Ovary (tissue), 3 donors: ENCODE measurements around the gene ENOPH1.

Experiments
- EP300 ChIP-seq: sonication (generic); formaldehyde crosslinking; IDR thresholded peaks from one replicate; pipeline ENCODE4 v1.6.1; 2017; ENCODE audit warnings: antibody characterized with exemption
- POLR2A ChIP-seq: fragments of 450-650 bp; IDR thresholded peaks from one replicate; pipeline ENCODE4 v1.6.1; 2017; ENCODE audit warnings: antibody characterized with exemption, mild to moderate bottlenecking, moderate library complexity
- TF ChIP-seq, protein P1 (sequence below), 3 donors: fragments of 450-650 bp in 2 of 3; fragments of 200-600 bp in 1 of 3; IDR thresholded peaks; one replicate each; pipeline versions ENCODE4 v1.5.1 to v1.8.0; 2016 to 2022; ENCODE audit warnings: antibody characterized with exemption in 3 of 3, mild to moderate bottlenecking in 1 of 3
- donor health status: DM: no; HTN: no; CAD: no.

DNA sequence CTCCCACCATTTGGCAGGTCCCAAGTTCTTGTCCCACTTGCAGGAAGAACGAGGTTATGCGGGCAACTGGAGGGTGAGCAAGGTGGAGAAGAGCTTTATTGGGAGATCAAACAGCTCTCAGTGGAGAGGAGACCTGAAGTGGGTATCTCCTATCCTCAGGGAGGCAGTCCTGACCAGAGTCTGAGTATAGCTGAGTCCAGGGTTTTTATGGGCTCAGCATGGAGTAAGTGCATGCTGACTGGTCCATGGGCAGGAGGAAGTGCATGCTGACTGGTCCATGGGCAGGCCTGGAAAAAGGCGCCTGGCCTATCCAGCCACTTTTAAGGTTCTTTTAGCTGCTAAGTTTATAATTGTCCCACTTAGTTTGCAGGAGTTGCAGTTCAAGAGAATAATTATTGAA, 49.2 kb upstream of the ENOPH1 start:
- TF ChIP-seq POLR2A (no peak), EP300 (no peak)
- TF ChIP-seq, protein P1, sequence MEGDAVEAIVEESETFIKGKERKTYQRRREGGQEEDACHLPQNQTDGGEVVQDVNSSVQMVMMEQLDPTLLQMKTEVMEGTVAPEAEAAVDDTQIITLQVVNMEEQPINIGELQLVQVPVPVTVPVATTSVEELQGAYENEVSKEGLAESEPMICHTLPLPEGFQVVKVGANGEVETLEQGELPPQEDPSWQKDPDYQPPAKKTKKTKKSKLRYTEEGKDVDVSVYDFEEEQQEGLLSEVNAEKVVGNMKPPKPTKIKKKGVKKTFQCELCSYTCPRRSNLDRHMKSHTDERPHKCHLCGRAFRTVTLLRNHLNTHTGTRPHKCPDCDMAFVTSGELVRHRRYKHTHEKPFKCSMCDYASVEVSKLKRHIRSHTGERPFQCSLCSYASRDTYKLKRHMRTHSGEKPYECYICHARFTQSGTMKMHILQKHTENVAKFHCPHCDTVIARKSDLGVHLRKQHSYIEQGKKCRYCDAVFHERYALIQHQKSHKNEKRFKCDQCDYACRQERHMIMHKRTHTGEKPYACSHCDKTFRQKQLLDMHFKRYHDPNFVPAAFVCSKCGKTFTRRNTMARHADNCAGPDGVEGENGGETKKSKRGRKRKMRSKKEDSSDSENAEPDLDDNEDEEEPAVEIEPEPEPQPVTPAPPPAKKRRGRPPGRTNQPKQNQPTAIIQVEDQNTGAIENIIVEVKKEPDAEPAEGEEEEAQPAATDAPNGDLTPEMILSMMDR (IDR thresholded peaks at IDR 0.05), result no peak
